NCI-H510A treated with DMSO at 0.1 percent for 48 hours (cell line): ENCODE results near the gene GNAI2.
"Not testable (repeated sequence)": the region's sequence is repeated elsewhere in the genome, so short reads cannot be mapped to it uniquely, and the experiment has no call there.

ENCODE experiments used
- DNase-seq: peaks from one replicate; lab custom pipeline; 2025; lab: John Stamatoyannopoulos, UW

GNAI2 gene

DNA sequence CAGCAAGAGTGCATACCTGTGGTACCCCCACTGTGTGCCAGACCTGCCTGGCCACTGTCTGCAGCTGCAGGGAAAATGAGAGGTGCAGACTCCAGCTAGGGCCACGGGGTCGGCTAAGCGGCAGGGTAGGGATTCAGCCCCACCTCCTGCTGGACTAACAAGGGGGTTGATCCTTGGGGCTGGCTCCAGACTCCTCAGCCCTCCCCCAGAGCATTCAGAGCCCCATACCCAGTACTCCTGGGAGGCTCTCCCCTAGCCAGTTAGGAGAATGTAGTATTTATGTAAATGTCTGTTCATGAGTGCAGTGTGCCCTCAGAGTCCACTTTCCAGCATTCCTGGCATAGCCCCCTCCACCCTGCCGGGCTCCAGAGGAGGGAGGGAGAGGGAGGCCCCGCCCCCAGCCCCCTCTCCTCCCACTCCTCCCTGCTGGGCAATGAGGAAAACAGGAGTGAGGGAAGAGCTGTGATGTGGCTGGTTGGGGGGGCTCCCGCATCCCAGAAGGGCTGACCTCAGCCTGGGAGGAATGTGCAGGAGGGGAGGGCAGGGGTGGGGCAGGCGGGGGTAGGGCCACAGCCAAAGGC is 28.5 kb downstream of the GNAI2 start:
- no peak for DNase-seq

DNA sequence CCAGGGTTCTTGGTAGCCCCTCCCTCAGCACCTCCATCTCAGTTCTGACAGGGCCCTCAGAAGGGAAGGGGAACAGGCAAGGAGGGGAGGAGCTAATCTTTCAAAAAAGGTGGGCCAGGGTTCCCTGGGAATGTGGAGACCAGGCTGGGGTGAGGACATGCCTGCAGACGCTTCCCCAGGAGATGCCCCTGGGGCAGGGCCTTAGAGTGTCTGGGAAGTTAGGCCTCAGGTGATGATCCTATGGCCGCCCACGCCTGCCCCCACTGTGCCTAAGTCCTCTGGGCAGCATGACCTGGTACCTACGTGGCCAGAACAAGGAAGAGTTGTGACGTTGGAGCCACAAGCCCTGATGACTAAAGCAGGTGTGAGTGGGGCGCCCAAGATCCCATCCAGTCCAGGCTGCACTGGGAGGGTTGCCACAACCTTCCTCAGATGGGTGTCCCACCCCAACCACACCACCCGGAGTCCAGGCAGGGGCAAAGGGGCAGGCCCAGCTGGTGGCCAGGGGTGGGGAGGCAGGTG is 29.0 kb downstream of the GNAI2 start:
- DNase-seq = no peak

- DNase-seq = no peak
Measured at GRCh38 chr3:50265571-50265970, 29.6 kb downstream of the GNAI2 start.

DNA sequence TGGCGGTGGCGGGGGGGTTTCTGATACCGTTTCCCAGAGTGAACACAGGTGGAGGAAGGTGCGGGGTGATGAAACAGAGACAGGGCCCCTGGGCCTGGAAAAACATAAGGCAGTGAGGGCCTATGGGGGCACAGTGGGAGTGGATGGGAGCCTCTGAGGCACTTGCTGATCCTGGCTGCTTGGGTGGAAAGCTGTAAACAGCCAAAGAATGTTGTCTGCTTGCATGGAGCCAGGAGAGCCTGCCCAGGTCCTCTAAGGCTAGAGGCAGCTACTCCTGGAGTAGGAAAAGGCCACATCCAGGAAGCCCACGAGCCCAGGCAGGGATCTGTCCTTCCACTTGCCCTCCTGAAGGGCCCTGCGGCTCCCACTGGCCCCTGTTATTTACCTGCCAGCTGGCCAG is 30.0 kb downstream of the GNAI2 start:
- DNase-seq = no peak

GRCh38 chr3:50266836-50267235 is 30.8 kb downstream of the GNAI2 start:
- no peak for DNase-seq

DNA sequence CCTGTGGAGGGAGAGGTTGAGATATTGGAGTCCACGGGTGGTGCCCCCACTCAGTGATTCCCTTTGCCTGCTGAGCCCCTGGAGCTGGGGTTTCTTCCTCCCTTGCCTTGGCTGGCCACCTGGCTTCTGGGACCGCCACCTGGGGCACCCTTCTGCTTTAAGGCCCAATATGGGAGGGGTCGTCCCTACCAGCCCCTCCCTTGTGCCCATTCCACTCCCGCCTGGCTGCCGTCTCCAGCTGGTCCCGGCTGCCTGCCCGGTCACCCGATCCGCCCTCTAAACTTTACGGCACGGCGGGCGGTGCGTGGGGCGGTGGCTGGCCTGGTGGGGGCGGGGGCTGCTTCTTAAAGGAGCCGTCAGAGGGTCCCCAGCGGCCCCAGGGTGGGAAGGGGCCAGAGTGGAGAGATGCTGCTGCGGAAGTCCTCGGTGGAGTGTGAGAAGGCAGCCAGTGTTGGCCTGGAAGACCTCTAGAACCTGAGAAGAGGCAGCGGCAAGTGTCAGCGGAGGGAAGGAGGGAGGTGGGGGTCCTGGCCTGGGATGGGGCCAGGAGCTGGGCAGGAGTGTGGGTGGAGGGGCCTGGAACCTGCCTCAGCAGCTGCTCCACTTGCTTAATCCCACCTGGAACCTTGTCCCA is 31.4 kb downstream of the GNAI2 start:
- no peak for DNase-seq

GRCh38 chr3:50268276-50268675 is 32.3 kb downstream of the GNAI2 start:
- DNase-seq = no peak

GRCh38 chr3:50268703-50269451 is 32.9 kb downstream of the GNAI2 start, which contains the start of gene SEMA3B:
TSS of gene SEMA3B (plus strand) at chr3:50269147. CDS start at chr3:50269241, 94 bp downstream.
- DNase-seq = no peak

DNA sequence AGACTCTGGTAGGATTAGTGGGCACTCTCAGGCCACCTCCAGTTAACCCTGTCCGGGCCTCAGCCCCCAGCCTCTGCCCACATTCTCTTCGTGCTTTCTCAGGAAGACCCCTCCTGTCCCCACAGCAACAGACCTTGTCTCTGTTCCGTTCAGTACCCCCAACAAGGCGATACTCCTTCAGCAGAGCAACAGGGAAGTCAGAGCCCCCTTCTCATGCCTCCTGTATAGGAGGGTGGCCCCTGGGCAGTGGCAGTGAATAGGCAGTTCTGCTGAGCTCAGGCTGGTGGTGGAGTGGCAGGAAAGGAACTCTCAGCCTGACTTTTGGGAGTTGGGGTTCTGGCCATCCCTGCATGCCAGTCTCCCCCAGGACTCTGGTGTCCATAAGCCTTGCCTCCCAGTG is 33.5 kb downstream of the GNAI2 start:
- DNase-seq = no peak

GRCh38 chr3:50269977-50270413 is 34.0 kb downstream of the GNAI2 start:
- no peak for DNase-seq

DNA sequence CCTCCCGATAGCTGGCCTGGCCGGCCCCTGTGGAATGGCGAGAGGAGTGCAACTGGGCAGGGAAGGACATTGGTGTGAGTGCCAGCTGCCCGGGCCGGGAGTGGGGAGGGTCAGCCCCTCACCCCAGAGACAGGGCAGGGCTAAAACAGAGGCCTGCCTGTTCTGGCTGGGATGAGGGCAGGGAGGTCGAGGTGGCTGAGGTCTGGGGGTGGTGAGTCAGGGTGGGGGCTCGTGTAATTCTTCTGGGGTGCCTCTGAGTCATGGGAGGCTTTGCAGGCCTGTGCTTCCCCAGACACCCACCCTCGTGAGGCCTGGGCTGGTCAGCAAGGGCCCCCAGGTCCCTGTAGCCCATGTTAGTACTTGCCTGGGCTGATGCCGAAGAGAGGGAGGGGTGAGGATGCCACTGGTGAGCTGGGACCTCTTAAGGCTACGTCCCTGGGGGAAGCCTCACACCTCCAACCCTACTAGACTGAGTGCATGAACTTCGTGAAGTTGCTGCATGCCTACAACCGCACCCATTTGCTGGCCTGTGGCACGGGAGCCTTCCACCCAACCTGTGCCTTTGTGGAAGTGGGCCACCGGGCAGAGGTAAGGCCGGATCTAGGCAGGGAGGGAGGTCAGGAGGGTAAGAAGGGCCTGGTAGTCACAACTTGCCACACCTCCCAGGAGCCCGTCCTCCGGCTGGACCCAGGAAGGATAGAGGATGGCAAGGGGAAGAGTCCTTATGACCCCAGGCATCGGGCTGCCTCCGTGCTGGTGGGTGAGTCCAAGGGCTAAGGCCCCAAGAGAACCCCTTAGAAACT is 34.6 kb downstream of the GNAI2 start:
- DNase-seq = no peak

GRCh38 chr3:50271314-50271936 is 35.4 kb downstream of the GNAI2 start:
- DNase-seq = no peak

- not testable (repeated sequence) for DNase-seq
Measured at GRCh38 chr3:50272538-50272910, 36.5 kb downstream of the GNAI2 start.

DNA sequence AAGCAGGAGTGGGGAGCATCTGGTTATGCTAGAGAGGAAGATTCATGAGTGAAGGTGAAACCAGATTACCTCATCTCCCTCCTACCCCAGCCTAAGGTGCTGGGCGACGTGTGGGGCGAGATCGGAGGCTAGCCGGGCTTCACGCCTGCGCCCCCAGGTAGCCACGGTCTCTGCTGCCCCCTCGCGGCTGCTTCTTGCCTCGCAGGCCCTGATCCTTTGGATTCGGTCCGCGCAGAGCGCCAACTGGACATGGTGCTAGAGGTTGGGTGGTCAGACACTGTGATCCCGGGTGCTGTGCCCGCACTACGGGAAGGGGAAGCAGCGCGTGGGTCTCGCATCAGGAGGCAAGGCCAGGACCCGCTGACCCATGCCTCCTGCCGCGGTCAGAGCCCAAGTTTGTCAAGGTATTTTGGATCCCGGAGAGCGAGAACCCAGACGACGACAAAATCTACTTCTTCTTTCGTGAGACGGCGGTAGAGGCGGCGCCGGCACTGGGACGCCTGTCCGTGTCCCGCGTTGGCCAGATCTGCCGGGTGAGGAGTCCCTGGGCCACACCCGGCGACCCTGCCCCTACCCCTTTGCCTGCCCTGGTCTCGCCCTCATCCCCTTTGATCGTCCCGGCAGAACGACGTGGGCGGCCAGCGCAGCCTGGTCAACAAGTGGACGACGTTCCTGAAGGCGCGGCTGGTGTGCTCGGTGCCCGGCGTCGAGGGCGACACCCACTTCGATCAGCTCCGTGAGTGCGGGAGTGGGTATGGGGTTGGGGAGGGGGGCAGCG is 37.1 kb downstream of the GNAI2 start:
- peak; percentile 62 for DNase-seq

DNA sequence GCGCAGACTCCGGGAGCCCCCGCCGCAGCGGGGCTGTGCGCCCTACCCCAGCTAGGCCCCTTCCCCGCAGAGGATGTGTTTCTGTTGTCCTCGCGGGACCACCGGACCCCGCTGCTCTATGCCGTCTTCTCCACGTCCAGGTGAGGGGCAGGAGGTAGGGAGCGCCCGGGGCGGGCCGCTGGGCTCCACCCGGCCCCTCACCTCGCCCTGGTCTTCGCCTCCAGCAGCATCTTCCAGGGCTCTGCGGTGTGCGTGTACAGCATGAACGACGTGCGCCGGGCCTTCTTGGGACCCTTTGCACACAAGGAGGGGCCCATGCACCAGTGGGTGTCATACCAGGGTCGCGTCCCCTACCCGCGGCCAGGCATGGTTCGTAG is 37.7 kb downstream of the GNAI2 start:
- DNase-seq = no peak

DNA sequence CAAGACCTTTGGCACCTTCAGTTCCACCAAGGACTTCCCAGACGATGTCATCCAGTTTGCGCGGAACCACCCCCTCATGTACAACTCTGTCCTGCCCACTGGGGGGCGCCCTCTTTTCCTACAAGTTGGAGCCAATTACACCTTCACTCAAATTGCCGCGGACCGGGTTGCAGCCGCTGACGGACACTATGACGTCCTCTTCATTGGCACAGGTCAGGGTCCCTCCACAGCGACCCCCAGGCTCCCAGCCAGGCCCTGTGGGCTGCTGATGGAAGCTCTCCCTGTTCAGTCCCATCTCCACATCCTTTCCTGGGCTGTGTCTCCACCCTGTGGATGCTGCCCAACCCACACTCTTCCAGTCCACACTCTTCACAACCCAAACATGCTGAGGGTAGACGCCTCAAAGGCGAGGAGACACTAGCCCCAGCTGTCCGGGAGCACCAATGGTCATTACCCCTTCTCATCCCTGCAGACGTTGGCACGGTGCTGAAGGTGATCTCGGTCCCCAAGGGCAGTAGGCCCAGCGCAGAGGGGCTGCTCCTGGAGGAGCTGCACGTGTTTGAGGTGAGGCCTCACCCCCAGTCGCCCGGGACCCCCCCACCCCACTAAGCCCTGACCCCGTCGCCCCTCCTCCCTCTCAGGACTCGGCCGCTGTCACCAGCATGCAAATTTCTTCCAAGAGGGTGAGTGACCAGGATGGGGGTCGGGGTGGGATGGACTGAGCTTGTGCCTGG is 38.5 kb downstream of the GNAI2 start:
- DNase-seq = peak; percentile 47

GRCh38 chr3:50275141-50275995 is 39.4 kb downstream of the GNAI2 start:
- DNase-seq = no peak

DNA sequence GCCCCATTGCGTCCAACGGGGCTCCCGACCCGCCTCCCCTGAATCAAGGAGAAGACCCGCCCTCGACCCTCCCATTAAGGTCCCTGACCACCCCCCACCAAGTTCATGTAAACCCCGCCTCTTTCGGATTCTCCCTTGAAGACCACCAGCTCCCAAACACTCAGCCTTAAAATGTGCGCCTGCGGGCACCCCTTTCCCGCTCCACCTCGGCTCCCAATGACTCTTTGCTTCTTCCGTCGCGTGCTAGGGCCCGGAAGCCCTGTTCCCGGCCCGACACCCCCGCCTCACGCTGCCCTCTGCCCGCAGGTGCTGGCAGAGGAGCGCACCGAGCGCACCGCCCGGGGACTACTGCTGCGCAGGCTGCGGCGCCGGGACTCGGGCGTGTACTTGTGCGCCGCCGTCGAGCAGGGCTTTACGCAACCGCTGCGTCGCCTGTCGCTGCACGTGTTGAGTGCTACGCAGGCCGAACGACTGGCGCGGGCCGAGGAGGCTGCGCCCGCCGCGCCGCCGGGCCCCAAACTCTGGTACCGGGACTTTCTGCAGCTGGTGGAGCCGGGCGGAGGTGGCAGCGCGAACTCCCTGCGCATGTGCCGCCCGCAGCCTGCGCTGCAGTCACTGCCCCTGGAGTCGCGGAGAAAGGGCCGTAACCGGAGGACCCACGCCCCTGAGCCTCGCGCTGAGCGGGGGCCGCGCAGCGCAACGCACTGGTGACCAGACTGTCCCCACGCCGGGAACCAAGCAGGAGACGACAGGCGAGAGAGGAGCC is 40.2 kb downstream of the GNAI2 start:
- peak; percentile 38 for DNase-seq

DNA sequence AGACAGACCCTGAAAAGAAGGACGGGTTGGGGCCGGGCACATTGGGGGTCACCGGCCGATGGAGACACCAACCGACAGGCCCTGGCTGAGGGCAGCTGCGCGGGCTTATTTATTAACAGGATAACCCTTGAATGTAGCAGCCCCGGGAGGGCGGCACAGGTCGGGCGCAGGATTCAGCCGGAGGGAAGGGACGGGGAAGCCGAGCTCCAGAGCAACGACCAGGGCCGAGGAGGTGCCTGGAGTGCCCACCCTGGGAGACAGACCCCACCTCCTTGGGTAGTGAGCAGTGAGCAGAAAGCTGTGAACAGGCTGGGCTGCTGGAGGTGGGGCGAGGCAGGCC is 40.7 kb downstream of the GNAI2 start:
- DNase-seq = no peak
